Sigmoid colon (tissue), 4 donors: Measurements from ENCODE around the gene ACTL8.

ENCODE experiments used
- EP300 ChIP-seq, 4 donors: sonication (generic); formaldehyde crosslinking; IDR thresholded peaks; one replicate each; pipeline ENCODE4 v1.6.1; 2017; ENCODE audit warnings: antibody characterized with exemption in 4 of 4
- POLR2A ChIP-seq, 2 donors: fragments of 450-650 bp; IDR thresholded peaks; one replicate each; pipeline ENCODE4 v1.6.1; 2016; ENCODE audit warnings: antibody characterized with exemption in 2 of 2, mild to moderate bottlenecking in 2 of 2, moderate library complexity in 2 of 2
- POLR2AphosphoS5 ChIP-seq, 4 donors: sonication (generic); formaldehyde crosslinking; IDR thresholded peaks; one replicate each; pipeline ENCODE4 v1.6.1; 2017; ENCODE audit warnings: antibody characterized with exemption in 4 of 4
- TF ChIP-seq, protein P1 (sequence below), 4 experiments: fragments of 450-650 bp in 3 of 4; fragments of 200-600 bp in 1 of 4; IDR thresholded peaks; one replicate each; pipeline ENCODE4 v1.5.1; 2016 to 2019; ENCODE audit warnings: antibody characterized with exemption in 4 of 4, mild to moderate bottlenecking in 3 of 4, moderate library complexity in 2 of 4

DNA sequence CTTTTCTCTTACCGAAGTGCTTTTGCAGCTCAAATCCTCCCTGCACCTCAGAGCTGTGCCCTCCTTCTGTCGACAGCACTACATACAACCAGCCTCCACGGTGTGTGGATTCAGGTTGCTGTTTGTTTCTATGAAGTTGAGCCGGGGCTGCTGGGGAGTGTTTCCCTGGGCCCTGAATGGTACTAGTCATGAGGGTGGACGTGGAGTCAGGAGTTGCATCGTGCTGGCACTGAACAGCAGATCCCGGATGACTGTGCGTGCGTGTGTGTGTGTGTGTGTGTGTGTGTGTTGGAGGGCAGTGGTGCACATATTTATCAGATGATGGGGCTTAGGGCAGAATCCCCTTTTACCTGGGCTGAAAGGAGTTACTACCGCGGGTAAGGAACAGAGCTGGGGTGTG, 47.0 kb downstream of the ACTL8 start:
- no peak for TF ChIP-seq POLR2A (IDR thresholded peaks at IDR 0.05)
- TF ChIP-seq, protein P1, sequence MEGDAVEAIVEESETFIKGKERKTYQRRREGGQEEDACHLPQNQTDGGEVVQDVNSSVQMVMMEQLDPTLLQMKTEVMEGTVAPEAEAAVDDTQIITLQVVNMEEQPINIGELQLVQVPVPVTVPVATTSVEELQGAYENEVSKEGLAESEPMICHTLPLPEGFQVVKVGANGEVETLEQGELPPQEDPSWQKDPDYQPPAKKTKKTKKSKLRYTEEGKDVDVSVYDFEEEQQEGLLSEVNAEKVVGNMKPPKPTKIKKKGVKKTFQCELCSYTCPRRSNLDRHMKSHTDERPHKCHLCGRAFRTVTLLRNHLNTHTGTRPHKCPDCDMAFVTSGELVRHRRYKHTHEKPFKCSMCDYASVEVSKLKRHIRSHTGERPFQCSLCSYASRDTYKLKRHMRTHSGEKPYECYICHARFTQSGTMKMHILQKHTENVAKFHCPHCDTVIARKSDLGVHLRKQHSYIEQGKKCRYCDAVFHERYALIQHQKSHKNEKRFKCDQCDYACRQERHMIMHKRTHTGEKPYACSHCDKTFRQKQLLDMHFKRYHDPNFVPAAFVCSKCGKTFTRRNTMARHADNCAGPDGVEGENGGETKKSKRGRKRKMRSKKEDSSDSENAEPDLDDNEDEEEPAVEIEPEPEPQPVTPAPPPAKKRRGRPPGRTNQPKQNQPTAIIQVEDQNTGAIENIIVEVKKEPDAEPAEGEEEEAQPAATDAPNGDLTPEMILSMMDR (IDR thresholded peaks at IDR 0.05): no peak
- no peak for TF ChIP-seq EP300 (IDR thresholded peaks at IDR 0.05)
- TF ChIP-seq POLR2AphosphoS5 (IDR thresholded peaks at IDR 0.05): no peak
